NCI-H1092 treated with DMSO at 0.1 percent for 48 hours (cell line): ENCODE data around the gene CRISPLD2.

Source experiments
- DNase-seq: peaks from one replicate; lab custom pipeline; 2025; lab: John Stamatoyannopoulos, UW

The CRISPLD2 gene

GRCh38 chr16:84884596-84885341, 65.0 kb downstream of the CRISPLD2 start:
- no peak for DNase-seq

- DNase-seq: no peak
Measured at GRCh38 chr16:84885342-84885910, 65.6 kb downstream of the CRISPLD2 start.

- no peak for DNase-seq
Measured at GRCh38 chr16:84886497-84887090, 66.8 kb downstream of the CRISPLD2 start.

GRCh38 chr16:84887207-84887606, 67.4 kb downstream of the CRISPLD2 start:
- DNase-seq: no peak

- DNase-seq: no peak
Measured at GRCh38 chr16:84888450-84888849, 68.7 kb downstream of the CRISPLD2 start.

GRCh38 chr16:84889066-84889465, 69.3 kb downstream of the CRISPLD2 start:
- no peak for DNase-seq

GRCh38 chr16:84890427-84890826, 70.6 kb downstream of the CRISPLD2 start:
- DNase-seq: no peak

- no peak for DNase-seq
Measured at GRCh38 chr16:84891149-84891795, 71.5 kb downstream of the CRISPLD2 start.

- DNase-seq: no peak
Measured at GRCh38 chr16:84892097-84892496, 72.3 kb downstream of the CRISPLD2 start.

- DNase-seq: no peak
Measured at GRCh38 chr16:84893467-84893848, 73.7 kb downstream of the CRISPLD2 start.

- no peak for DNase-seq
Measured at GRCh38 chr16:84893849-84894599, 74.2 kb downstream of the CRISPLD2 start.

- DNase-seq: no peak
Measured at GRCh38 chr16:84895016-84895415, 75.2 kb downstream of the CRISPLD2 start.

- DNase-seq: no peak
Measured at GRCh38 chr16:84896847-84897246, 77.1 kb downstream of the CRISPLD2 start.

- no peak for DNase-seq
Measured at GRCh38 chr16:84897911-84898377, 78.2 kb downstream of the CRISPLD2 start.

GRCh38 chr16:84898447-84898846, 78.7 kb downstream of the CRISPLD2 start:
- no peak for DNase-seq

GRCh38 chr16:84899414-84899813, 79.6 kb downstream of the CRISPLD2 start:
- no peak for DNase-seq

- no peak for DNase-seq
Measured at GRCh38 chr16:84905965-84906460, 86.2 kb downstream of the CRISPLD2 start.

- DNase-seq: no peak
Measured at GRCh38 chr16:84907051-84907450, 87.3 kb downstream of the CRISPLD2 start.

GRCh38 chr16:84907575-84907974, 87.8 kb downstream of the CRISPLD2 start:
- DNase-seq: no peak

GRCh38 chr16:84909476-84910085, 89.8 kb downstream of the CRISPLD2 start:
- no peak for DNase-seq

- no peak for DNase-seq
Measured at GRCh38 chr16:84911486-84912216, 91.9 kb downstream of the CRISPLD2 start.
